HG03064 (cell line): ENCODE measurements around the gene NOM1.
"Not testable (repeated sequence)": the region's sequence is repeated elsewhere in the genome, so short reads cannot be mapped to it uniquely, and the experiment has no call there.

ENCODE experiments used
- ATAC-seq: cut with Tn5 transposase; IDR thresholded peaks from one replicate; pipeline ENCODE4 v1.9.1; 2021; ENCODE audit warnings: low read depth; ENCODE audit not compliant: unreplicated experiment

Gene NOM1

DNA sequence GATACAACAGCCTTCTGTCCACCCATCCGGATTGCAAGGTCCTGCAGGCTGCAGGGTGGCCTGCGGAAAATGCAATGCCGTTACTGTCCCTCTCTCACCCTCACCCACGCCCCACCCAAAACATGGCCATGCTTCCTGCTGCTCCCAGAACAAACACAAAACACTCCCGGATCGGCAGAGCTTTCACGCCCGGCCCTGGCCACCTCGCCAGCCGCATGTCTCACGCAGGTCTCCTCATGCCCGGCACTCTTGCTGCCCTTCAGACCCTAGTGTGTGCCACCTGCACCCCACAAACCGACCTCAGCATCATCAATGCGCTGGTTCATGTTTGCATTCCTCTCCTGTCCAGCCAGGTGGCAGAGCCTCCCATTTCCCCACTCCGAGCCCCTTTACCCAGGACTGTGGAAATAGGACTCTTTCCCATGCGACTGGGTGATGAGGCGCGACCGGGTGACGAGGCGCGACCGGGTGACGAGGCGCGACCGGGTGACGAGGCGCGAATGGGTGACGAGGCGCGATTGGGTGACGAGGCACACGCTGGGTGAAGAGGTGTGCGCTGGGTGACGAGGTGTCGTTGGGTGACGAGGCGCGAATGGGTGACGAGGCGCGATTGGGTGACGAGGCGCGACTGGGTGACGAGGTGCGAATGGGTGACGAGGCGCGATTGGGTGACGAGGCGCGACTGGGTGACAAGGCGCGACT, 8.9 kb upstream of the NOM1 start:
- ATAC-seq, result no peak

DNA sequence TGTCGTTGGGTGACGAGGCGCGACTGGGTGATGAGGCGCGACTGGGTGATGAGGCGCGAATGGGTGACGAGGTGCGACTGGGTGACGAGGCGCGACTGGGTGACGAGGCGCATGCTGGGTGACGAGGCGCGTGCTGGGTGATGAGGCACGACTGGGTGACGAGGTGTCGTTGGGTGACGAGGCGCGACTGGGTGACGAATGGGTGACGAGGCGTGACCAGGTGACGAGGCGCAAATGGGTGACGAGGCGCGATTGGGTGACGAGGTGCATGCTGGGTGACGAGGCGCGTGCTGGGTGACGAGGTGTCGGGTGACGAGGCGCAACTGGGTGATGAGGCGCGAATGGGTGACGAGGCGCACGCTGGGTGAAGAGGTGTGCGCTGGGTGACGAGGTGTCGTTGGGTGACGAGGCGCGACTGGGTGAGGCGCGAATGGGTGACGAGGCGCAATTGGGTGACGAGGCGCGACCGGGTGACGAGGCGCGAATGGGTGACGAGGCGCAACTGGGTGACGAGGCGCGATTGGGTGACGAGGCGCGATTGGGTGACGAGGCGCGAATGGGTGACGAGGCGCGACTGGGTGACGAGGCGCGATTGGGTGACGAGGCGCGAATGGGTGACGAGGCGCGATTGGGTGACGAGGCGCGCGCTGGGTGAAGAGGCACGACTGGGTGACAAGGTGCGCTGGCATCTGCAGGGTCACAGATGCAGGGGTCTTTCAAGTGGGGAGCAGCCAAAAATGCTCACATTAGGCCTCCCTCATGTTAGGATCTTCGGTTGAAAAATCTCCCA, 7.9 kb upstream of the NOM1 start:
- ATAC-seq, result no peak

DNA sequence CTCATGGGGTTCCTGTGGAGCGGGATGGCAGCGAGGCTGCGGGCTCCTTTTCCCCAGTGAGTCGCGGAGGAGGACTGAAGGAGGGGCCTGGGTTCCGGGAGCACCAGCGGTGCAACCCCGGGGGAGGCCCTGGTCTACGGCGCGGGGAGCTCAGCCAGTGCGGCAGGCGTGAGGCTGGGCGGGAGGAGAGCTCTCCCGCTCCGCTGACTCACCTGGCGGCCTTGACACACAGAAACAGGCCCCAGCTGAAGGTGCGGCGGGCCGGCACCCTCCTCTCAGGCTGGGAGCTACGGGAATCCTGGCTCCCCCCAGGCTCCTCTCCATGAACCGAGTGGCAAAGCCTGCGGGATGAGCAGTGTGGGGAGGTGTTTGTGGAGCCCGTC, 6.8 kb upstream of the NOM1 start:
- ATAC-seq, result no peak

DNA sequence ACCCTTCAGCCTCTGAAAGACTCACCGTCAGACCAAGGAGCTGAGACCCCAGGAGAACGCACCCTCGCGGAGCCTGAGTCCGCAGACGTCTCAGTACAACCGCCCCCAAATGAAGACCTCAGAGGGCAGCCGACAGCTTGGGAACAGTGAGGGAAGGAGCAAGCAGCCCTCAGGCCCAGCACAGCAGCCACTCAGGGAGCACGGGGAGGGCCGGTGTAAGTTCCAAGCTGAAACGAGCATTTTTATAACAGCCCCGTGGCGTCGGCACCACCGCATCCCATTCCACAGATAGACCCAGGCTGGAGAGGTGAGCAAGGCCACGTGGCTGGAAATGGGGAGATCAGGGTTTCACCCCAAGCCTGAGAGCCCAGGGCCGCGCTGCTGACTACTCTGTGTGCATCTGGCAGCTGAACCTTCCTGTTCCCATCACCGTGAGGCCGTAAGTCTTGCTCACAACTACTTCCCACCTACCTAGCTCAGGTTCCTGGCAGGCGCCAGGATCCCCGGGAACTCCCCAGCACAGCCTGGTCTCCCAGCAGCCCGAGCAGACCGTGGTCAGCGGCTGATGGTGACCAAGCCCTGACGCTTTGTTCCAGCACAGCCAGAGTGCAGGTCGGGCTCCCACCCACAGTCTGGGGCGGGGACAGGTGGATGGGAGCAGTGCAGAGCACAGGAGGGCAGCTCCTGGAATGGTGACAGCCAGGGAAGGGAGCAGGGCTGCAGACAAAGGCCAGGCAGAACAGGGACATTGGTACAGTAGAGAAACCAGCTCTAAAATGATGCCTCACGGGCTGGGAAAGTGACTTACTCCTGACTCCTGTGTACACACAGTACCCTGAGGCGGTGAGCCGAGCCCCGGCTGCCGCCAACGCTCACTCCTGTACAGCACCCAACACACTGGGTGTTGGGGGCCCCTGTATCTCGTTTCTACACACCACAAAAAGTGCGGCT, 6.1 kb upstream of the NOM1 start:
- ATAC-seq, result no peak

DNA sequence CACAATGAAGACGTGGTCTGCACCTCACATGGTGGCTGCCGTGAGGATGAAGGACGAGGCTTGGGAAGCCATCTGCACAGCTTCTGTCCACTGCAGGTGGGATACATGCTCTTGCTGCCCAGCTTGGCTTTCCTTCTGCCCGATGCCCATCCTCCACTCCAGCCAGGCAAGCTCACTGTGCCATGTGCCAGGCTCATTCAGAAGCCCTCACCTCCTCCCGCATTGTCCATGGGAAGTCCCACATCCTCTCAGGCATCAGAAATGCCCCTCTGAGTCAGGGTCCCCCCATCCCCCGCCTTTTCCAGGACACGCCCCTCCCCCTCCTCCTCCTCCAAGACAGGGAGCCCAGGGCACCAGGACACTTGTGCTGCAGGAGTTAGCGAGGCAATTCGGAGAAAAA, 4.6 kb upstream of the NOM1 start:
- no peak for ATAC-seq

DNA sequence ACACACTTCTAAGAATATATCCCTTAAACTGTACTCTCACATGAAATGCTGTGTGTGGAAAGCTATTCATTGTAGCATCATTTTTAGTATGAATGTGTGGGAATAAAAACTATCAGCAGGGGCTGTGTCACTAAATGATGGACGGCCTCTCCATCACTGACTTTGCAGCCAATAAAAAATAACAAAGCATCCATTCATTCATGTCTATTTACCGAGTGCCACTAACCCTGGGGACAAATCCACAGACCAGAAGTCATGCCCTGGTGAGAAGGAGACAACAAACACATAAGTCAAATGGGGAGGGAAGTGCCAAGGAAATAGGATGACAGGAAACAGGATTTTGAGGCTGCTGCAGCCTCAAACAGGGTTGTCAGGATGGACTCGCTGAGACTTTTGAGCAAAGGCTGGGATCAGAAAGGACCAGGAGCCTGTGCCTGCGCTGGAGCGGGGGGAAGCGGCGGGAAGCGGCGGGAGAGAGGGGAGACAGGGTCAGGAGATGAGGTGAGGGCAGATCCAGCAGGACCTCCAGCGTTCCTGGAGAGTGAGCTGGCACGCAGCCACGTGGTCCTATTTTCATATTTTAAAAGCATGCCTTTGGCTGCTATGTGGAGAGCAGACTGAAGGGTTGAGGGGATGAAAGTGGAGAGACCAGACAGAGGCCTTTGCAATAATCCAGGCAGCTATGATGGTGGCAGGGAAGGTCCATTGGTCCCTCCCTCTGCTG, 2.2 kb upstream of the NOM1 start:
- ATAC-seq, result no peak

DNA sequence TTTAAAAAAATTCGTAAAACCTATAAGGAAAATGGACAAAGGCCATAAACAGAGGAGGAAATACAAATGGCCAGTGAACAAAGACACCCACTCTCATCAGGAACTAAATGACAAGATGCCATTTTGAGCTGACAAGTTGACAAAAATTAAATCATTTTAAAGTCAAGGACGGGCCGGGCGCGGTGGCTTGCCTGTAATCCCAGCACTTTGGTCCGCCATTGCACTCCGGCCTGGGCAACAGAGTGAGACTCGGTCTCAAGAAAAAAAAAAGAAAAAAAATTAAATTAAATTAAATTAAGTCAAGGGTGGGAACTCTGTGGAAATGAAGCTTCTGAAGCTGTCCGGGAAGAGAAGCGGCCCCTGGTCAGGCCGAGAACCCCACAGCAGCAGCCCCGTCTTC, 1.2 kb upstream of the NOM1 start:
- ATAC-seq, result no peak

DNA sequence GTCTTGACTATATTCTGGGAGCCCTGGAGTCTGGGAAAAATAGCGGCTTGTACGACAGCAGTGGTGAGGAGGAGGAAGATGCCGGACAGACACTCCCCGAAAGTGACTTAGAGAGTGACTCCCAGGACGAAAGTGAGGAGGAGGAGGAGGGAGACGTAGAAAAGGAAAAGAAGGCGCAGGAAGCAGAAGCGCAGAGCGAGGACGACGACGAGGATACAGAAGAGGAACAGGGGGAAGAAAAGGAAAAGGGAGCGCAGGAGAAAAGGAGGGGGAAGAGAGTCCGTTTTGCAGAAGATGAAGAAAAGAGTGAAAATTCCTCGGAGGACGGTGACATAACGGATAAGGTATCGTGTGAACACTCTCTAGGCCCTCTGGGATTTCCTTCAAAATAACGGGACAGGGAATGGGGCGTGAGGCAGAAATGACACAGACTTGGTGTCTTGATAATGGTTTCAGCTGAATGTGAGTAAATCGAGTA, 908 bp downstream of the NOM1 start:
- ATAC-seq, result peak; percentile 2

DNA sequence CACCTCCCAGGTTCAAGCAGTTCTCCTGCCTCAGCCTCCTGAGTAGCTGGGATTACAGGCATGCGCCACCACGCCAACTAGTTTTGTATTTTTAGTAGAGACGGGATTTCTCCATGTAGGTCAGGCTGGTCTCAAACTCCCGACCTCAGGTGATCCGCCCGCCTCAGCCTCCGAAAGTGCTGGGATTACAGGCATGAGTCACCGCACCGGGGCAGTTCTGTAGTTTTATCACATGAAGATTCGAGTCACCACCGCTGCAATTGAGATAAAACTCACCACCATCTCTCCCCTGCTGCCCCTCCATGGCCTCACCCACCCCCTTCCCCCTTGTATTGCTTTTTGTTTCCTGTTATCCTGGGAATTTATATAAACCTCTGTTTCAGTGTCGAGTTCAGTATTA, 3.7 kb downstream of the NOM1 start:
- ATAC-seq, result not testable (repeated sequence)

DNA sequence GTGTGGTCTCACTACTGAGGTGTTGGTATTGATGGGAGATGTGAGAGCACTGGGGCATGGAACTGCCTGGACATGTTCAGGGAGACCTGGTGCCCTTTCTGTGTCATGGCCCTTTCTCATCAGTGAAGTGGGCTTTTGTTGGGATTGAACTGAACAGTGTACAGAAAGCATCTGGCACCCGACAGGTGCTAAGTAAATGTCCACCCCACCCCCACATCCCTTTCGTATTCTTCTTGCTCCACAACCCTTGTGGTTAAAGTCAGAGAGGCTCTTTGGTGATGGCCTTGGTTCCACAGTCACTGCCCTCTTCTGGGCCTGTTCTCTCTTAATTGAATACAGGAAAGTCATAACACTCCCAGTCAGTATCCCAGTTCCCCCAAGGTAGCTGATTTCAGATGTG, 5.4 kb downstream of the NOM1 start:
- ATAC-seq, result no peak

DNA sequence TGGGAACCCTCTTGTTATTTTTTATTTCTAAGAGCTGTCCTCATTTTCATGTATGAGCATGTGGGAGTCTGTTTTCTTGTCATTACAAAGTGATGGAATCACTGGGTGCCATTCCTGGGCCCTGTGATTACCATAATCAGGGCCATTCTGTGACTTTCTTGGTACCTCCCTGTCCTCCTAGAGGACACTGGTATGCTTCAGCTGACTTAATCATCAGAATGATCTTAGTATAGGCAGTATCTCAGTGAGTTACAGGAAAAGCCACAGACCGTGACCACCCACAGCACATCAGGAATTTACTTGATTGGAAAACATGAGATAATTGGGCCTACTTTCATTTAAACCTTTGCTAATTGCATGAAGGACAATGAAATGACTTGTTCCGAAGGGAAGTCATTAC, 7.2 kb downstream of the NOM1 start:
- ATAC-seq, result no peak

DNA sequence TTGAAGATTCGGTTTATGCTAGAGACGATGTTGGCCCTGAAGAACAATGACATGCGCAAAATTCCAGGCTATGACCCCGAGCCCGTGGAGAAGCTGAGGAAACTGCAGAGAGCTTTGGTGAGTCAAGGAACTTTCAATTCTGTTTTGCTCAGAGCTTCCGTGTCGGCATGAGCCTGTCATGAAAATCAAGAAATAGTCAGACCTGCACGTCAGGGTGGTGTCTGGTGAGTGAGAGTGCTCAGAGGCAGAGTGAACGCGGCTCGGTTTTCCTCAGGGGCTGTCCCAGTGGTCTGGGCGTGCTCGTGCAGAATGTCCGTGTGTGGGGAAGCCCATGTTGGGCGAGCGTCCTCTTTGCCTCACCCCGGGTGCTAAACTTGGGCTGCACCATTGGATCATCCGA, 12.6 kb downstream of the NOM1 start:
- ATAC-seq, result no peak

DNA sequence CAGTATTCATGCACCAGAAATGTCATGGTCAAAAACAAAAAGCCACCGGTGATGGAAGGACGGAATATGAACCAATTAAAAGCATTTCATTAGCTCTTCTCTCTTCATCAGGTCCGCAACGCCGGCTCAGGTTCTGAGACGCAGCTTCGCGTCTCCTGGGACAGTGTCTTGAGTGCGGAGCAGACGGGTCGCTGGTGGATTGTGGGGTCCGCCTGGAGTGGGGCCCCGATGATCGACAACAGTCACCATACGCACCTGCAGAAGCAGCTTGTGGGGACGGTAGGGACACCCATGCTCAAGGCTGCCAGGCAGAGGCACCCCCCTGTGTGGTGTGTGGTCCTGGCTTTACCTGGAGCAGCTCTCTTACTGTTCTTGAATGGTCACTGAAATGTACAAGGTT, 13.4 kb downstream of the NOM1 start:
- no peak for ATAC-seq

DNA sequence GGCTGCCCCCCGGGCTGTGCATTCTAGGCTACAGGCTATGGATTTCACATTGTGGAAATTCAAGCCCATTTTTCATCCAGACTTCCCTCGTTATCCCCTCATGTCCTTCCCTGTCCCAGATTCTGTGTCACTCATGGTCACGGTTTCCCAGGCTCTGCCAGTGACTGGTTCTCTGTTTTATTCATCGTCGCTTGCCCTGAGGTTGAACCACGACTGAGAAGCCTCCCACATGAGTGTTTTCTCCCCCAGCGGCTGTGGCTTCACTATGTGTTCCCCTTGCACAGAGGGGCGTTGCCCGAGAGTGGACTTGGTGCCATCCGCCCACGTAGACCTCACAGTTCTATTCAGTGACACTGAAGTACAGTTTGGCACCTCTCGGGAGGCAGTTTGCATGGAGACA, 14.0 kb downstream of the NOM1 start:
- no peak for ATAC-seq

DNA sequence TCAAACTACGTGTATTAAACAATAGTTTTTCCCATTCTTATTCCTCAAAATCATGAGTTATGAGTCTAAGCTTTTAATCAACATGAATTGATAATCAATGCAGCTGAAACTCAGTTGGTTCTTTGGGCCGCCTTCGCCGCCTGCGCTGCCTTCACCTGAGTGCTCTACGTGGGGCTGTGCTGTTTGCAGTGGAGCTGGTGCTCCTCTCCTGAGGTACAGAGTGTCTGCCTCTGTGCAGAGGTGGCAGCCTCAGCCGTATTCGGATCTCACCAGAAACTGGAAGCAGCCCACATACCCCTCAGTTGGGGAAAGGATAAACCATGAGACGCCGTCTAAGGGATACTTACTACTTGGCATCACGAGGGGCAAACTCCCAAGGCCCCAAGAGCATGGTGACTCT, 15.5 kb downstream of the NOM1 start:
- ATAC-seq, result no peak

DNA sequence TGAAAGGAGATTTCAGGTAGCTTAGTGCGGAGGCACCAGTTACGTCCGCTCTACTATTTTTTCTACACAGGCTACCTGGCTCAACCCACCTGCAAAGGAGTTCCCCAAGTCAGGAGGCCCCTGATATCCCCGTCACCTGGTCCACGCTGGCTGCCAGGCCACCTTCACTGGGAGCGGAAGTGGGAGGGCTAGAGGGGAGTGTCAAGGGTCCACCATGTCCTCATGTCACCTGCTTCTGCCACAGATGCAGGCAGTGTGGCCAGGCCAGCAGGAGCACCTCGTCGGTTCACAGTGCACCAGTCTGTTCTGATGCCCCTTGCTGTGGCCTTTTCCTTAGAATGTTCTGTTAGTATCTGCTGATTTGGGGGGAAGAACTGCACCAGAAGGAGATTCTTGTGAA, 16.9 kb downstream of the NOM1 start:
- ATAC-seq, result no peak

DNA sequence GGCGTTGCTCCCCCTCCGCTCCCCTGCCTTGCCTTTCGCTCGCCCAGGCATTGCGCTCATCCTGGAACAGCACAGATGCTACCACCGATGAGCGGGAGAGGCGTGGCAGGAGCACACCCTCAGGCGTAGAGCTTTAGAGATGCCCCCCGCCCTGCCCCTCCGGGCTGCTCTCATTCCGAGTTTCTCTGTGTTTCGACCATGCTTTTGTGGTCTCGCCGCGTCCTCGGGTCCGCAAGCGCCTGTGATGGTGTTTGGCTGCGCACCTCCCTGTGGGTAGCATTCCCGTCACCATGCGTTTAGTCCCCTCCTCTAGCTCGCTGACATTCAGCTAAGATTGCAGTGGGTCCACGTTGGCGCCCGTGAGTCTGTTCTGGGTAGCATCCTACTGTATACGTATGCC, 18.7 kb downstream of the NOM1 start:
- ATAC-seq, result no peak

DNA sequence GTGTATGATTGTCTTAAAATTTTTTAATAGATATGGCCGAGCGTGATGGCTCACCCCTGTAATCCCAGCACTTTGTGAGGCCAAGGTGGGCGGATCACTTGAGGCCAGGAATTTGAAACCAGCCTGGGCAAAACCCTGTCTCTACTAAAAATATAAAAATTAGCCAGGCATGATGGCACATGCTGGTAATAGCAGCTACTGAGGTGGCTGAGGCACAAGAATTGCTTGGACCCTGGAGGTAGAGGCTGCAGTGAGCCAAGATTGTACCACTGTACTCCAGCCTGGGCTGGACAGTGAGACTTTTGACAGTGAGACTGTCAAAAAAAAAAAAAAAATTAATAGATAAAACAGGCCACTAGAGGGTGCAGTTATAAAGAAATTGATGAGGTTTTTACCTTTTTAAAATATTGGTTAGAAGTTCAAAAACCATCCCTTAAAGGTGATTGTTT, 20.5 kb downstream of the NOM1 start:
- no peak for ATAC-seq

DNA sequence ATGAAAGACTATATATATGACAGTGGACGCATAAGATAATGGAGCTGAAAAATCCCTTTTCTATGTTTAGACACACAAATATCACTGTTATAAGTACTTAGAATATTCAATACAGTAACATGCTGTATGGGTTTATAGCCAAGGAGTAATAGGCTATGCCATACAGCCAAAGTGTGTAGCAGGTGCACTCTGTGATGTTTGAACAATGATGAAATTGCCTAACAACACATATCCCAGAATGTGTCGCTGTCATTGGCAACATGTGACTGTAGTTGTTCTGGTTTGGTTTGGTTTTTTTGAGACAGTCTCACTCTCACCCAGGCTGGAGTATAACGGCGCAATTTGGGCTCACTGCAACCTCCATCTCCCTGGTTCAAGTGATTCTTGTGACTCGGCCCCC, 26.1 kb downstream of the NOM1 start:
- ATAC-seq, result no peak

DNA sequence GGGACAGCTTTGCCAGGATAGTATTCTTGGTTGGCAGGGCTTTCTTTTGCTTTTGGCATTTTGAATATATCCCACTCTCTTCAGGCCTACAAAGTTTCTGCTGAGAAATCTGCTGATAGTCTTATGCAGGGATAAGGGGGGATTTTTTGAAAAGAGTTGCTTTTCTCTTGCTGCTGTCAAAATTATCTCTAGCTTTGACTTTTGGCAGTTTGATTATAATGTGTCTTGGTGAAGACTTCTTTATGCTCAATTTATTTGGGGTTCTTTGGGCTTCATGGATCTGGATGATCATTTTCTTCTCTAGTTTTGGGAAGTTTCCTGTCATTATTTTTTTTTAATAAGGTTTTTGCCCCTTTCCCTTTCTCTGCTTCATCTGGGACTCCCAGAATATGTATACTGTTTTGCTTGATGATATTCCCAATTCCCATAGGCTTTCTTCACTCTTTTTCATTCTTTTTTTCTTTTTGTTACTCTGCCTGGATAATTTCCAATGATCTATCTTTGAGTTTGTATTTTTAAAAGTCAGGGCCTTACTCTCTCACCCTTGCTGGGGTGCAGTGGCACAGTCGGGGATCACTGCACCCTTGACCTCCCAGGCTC, 29.6 kb downstream of the NOM1 start:
- no peak for ATAC-seq
